Pericardium fibroblast (primary cell): Measurements from ENCODE around the gene LYZL2. TPM values are rescaled to one million over a fixed set of nuclear protein-coding genes. Genes with fewer than 3 reads are reported as not detected.

ENCODE experiments used
- total RNA-seq: library from RNA; depleted of rRNA; stranded (reverse); fragments of >200 nt; gene quantifications from 2 replicates; pipeline ENCODE4 v1.2.3, GENCODE V29; 2015

Gene LYZL2
- total RNA-seq, result not detected in 2 replicates

GRCh38 chr10:30629653-30630052 lies at the start of gene LYZL2:
Gene LYZL2, minus strand, starts transcription at chr10:30629753. Its CDS starts 2,838 bp downstream, at chr10:30626915.

Other genes starting within 250 kb of the LYZL2 start
- 10.0 and 26.3 TPM in 2 replicates for gene MAP3K8, start 195.6 kb downstream of the LYZL2 start, total RNA-seq